GM12891 (cell line): Measurements from ENCODE around the gene FAM124A.
A peak's percentile ranks its signal among the peaks of the same experiment; 100 is the strongest.
"Not testable (repeated sequence)": the region's sequence is repeated elsewhere in the genome, so short reads cannot be mapped to it uniquely, and the experiment has no call there.

Experiments
- DNase-seq: peaks from one replicate; pipeline ENCODE4 v3.0.0; 2011; ENCODE audit warnings: low spot score; ENCODE audit not compliant: insufficient read length
- FAIRE-seq: peaks from 2 replicates; lab custom pipeline; 2011; peaks lifted over from hg19 to GRCh38; lab: Jason Lieb, UNC
- PAX5 ChIP-seq: IDR thresholded peaks from 2 replicates; pipeline ENCODE4 v1.6.1; 2011; ENCODE audit warnings: low read length, moderate library complexity, mild to moderate bottlenecking; ENCODE audit not compliant: insufficient read depth, severe bottlenecking
- POLR2A ChIP-seq: IDR thresholded peaks from 2 replicates; pipeline ENCODE4 v1.6.1; 2011; ENCODE audit warnings: low read depth, low read length, control low read depth
- POLR2AphosphoS5 ChIP-seq: IDR thresholded peaks from 2 replicates; pipeline ENCODE4 v1.6.1; 2011; ENCODE audit warnings: low read depth, low read length, control low read depth
- POU2F2 ChIP-seq: IDR thresholded peaks from 2 replicates; pipeline ENCODE4 v1.6.1; 2011; ENCODE audit warnings: low read depth, mild to moderate bottlenecking, control low read depth, low read length, moderate library complexity
- SPI1 ChIP-seq: IDR thresholded peaks from 2 replicates; pipeline ENCODE4 v1.6.1; 2011; ENCODE audit warnings: low read depth, low read length, control low read depth
- TAF1 ChIP-seq: IDR thresholded peaks from 2 replicates; pipeline ENCODE4 v1.6.1; 2011; ENCODE audit warnings: low read depth, low read length, control low read depth

The FAM124A gene

DNA sequence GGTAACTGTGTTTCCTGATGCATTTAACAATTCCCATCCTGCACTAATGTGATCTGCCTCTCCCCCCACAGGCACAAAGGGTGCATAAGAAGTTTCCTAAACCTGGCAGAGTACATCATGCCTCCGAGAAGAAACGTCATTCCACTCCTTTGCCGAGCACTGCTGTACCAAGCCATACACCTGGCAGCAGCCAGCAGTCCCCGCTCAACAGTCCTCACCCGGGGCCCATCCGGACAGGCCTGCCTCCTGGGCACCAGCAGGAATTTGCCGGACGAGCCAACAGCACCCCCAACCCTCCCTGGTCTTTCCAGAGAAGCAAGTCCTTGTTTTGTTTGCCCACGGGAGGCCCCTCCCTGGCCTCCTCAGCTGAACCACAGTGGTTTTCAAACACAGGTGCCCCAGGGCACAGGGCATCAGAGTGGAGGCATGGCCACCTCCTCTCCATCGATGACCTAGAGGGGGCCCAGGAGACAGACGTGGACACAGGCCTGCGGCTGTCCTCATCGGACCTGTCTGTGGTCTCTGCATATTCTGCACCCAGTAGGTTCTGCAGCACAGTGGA is 58.3 kb downstream of the FAM124A start:
- FAIRE-seq (no peak), DNase-seq (no peak)
- TF ChIP-seq TAF1 (no peak), SPI1 (no peak), POLR2A (no peak), PAX5 (no peak), POU2F2 (no peak), POLR2AphosphoS5 (no peak)

DNA sequence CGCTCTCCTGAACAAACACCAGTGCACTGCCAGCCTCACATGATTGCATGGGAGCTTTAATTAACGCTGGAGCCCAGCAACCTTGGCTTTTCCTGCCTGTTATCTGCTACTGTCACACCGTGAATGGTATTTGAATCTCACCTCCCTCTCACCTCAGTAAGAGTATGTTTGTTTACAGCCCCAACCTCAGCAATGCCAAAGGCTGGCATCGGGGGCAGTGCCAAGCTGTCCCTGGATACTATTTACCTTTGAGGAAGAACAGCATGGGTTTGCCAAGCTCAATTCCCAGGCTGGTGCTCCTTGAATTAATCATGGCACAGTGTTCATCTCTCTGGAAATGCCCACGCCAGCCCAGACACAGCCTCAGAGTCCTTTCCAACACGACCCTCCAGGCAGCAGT is 60.1 kb downstream of the FAM124A start:
- TF ChIP-seq POLR2AphosphoS5 (no peak), POU2F2 (no peak)
- DNase-seq (no peak), FAIRE-seq (no peak)

DNA sequence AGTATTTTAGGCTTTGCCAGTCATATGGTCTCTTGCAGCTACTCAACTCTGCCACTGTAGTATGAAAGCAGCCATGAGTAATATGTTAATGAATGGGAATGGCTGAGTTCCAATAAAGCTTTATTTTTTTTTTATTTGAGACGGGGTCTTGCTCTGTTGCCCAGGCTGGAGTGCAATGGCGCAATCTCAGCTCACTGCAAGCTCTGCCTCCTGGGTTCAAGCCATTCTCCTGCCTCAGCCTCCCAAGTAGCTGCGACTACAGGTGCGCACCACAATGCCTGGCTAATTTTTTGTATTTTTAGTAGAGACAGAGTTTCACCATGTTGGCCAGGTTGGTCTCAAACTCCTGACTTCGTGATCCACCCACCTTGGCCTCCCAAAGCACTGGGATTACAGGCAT is 60.7 kb downstream of the FAM124A start:
- not testable (repeated sequence) for FAIRE-seq, DNase-seq

DNA sequence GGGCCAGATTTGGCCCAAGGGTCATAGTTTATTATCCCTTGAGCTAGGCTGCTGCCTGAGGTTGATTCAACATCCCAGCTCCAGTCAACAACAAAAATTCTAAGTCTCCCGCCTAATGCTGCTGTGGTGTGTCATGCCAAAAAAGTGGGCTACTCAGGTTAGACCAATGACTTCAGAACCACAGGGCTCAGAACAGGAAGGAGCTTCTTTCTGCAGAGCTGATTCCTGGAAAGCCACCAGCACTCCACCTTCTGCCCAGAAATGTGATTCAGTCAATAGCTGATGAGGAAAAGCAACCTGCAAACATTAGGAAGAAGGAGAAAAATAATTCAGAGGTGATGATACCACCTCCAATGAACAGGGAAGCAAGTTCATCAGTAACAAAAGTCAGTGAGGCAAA is 61.2 kb downstream of the FAM124A start:
- no peak for TF ChIP-seq SPI1
- TF ChIP-seq POLR2AphosphoS5, result no peak
- no peak for TF ChIP-seq TAF1
- TF ChIP-seq POU2F2, result no peak
- FAIRE-seq (no peak), DNase-seq (no peak)

DNA sequence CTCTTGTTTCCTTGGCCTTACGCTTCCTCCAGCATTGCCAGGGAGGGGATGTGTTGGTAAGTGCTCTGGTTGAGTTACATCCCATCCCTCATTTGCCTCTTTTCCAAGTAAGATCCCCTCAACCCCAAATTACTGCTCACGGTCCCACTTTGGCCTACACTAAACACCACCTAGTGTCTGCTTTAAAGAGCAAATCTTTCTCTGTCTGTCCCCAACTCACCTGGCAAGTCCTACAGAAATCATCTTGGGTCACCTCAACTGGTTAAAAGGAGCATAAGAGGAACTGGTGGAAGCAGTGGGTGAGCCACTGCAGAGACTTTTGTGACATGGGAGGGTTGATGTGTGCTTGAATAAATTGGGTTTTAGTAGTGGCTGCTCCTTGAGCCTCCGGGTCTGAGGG is 62.1 kb downstream of the FAM124A start:
- FAIRE-seq, result no peak
- no peak for DNase-seq
- TF ChIP-seq SPI1 (no peak), POLR2A (no peak), TAF1 (no peak), POLR2AphosphoS5 (no peak), PAX5 (no peak), POU2F2 (no peak)

DNA sequence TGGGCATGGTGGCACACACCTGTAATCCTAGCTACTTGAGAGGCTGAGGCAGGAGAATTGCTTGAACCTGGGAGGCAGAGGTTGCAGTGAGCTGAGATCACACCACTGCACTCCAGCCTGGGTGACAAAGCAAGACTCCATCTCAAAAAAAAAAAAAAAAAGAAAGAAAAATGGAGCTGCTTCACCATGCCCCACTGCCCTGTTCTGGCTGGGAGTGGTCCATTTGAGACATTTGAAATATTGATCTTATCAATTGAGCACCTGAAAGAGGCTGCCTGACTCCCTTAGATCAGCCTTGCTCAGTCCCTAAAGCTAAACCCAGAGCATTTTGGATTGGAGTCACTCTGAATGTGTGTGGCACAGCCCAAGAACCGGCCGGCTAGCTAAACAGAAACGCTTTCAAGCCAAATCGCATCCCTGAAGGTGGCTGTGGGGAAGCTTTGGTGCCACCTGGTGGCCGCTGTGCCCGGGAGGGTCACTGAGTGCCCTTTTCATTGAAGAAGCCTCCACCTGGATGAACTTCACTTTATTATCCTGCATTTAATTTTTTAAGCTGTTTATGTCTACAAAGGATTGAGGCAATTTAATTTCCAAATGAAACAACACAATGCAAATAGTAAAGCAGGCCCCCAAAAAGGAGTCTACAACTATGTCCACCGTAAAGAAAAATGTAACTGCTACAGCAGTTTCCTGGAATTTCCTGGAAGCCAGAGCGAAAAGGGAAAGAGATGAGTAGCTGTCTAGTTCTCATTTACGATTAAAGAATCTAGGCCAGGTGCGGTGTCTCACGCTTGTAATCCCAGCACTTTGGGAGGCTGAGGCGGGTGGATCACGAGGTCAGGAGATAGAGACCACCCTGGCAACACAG is 64.2 kb downstream of the FAM124A start:
- TF ChIP-seq POLR2A, result no peak
- no peak for TF ChIP-seq TAF1
- no peak for TF ChIP-seq PAX5
- no peak for TF ChIP-seq SPI1
- no peak for TF ChIP-seq POLR2AphosphoS5
- no peak for TF ChIP-seq POU2F2
- peak; percentile 44 for DNase-seq
- peak; percentile 90 for FAIRE-seq

DNA sequence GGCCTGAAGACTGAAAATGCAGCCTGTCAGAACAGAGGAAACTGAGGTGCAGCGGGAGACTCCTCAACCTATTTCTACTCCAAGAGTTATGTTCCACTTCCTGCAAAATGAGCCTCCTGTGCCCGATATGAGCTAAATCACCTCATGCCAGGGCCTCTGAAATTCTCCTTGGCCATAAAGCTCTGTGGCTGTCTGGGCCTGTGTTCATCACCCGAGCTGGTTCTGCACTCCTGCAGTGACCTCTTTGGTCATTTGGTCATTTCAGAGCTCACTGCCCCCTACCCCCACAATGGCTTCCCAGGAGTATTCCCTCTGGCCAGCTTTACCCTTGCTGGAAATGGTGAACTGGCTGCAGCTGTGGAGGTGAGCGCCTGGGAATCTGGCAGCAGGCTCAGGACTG is 65.6 kb downstream of the FAM124A start:
- FAIRE-seq, result no peak
- TF ChIP-seq POLR2A (no peak), TAF1 (no peak), SPI1 (no peak), PAX5 (no peak), POU2F2 (no peak), POLR2AphosphoS5 (no peak)
- no peak for DNase-seq

DNA sequence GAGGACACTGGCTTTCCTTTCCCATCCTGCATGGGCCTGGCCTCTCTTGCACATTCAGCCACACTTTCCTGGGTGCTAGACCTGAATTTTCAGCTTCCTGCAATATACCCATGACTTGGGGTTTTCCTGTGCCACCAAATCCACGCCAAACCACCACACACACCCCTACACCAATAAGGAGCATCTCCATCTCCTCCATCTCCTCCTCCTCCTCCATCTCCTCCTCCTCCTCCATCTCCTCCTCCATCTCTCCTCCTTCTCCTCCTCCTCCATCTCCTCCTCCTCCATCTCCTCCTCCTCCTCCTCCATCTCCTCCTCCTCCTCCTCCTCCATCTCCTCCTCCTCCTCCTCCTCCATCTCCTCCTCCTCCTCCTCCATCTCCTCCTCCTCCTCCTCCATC is 66.1 kb downstream of the FAM124A start:
- FAIRE-seq, DNase-seq: not testable (repeated sequence)

DNA sequence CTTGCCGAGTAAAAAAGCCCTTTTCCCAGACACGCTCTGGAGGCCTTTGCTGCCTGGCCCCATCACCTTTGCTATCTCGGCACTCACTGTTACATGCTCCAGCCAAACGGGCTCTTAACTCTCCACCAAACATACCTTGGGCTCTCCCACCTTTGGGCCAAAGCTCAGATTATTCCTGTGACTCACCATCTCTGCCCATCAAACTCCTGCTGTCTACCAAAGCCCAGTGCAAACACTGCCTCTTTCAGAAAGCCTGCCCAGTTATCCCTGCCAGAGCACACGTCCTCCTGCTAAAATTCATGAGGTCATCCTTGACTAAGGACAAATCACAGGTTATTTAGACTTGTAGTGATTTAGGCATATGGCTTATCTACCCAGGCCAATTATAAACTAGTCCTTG is 69.1 kb downstream of the FAM124A start:
- no peak for DNase-seq
- FAIRE-seq, result no peak
- TF ChIP-seq PAX5, result no peak
- no peak for TF ChIP-seq TAF1
- no peak for TF ChIP-seq SPI1
- no peak for TF ChIP-seq POLR2A
- TF ChIP-seq POU2F2, result no peak
- TF ChIP-seq POLR2AphosphoS5, result no peak

DNA sequence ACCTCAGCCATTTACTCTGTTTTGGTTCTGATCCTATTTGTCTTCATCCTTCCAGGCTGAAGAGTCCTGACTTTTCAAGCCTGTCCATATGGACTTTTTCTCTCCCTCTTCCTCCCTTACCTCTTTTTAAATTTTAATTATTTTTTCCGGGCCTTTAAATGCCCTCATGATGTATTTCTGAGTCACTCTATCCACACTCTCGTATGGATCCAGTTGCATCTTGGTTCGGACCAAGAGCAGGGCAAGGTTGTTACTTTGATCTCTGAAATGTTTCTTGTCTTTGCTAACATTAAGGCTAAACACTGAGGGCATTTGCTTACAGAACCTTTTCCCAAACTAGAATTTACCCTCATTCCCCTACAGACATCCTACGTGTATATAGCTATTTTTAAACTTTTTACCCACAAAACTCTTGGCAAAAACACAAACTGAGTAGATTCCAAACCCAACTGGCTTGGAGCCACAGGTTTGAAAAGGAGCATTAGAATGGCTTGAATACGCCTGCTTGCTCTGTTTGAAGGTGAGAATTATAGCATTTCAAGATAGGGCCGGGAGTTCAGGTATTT is 69.9 kb downstream of the FAM124A start:
- TF ChIP-seq SPI1 (no peak), POLR2A (no peak), TAF1 (no peak), POLR2AphosphoS5 (no peak), POU2F2 (no peak), PAX5 (no peak)
- no peak for FAIRE-seq
- no peak for DNase-seq

DNA sequence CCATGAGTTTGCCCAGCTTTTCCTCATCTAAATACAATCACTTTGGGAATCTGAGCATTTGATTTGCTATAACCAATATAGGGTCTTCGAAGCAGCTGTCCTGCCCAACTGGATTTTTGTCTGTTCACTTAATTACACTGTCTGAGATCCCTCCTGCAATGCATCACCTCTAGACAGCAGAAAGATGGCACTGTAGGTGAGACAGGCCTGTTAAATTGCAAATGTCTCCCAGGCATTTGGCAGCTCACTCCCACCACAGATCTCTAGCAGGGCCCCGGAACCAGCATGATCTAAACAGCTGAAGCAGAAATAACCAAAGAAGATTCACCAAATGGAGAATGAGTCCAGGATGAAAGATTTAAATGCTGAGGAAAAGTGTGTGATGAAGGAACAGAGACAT is 75.4 kb downstream of the FAM124A start:
- TF ChIP-seq POLR2AphosphoS5 (no peak), PAX5 (no peak), POU2F2 (no peak), SPI1 (no peak), TAF1 (no peak), POLR2A (no peak)
- no peak for DNase-seq

More for the DNA sequence above, 75.4 kb downstream of the FAM124A start:
- FAIRE-seq, result no peak
